ENCODE measurements around the gene ZBTB46. TPM values are rescaled to one million over a fixed set of nuclear protein-coding genes. Genes with fewer than 3 reads are reported as not detected.

ZBTB46 gene
- total RNA-seq, 1 donor from 2014 or later = 39.5 TPM

- Histone ChIP-seq H3K27me3 (no peaks in the 10 kb centered on the region), H3K4me1 (peaks cover 17 to 21% of the 10 kb centered on the region in 2 donors), H3K4me3 (peak within 1 kb of the TSS; percentile 85 to 93), H3K36me3 (peaks cover 34 to 46% of the 10 kb centered on the region in 2 donors), H3K27ac (peak within 1 kb of the TSS; percentile 87 to 96), H3K9me3 (no peaks in the 10 kb centered on the region)
- TF ChIP-seq CTCF (IDR thresholded peaks at IDR 0.05) = no peak
- DNase-seq (ENCODE audit: low spot score in 2 of 2) = peak in 1 of 2 donors; percentile 86
- intact Hi-C loops (cut with DNase I) = loop anchor here (1.0 to 5.0 kb wide), 7 partner anchors 31 to 219 kb away; partner anchors contain the start of genes GMEB2, PPDPF, RTEL1 and ZBTB46
Observed at GRCh38 chr20:63739130-63740069, 91.7 kb downstream of the ZBTB46 start, which contains the start of gene SLC2A4RG. SLC2A4RG (plus strand) TSS chr20:63739776; CDS start chr20:63739913, 137 bp downstream.

GRCh38 chr20:63738687-63739129 is 92.4 kb downstream of the ZBTB46 start:
- Histone ChIP-seq H3K4me3 (peak overlapping the region; percentile 68 to 93), H3K9me3 (no peaks in the 10 kb centered on the region), H3K36me3 (peaks cover 41 to 48% of the 10 kb centered on the region in 2 donors), H3K4me1 (peaks cover 17 to 21% of the 10 kb centered on the region in 2 donors), H3K27me3 (no peaks in the 10 kb centered on the region), H3K27ac (peak overlapping the region; percentile 85 to 96)
- no peak for TF ChIP-seq CTCF (IDR thresholded peaks at IDR 0.05)
- DNase-seq (ENCODE audit: low spot score in 2 of 2) = peak in 1 of 2 donors; percentile 82
- intact Hi-C loops (cut with DNase I) = loop anchor here (1.0 to 5.0 kb wide), 4 partner anchors 30 to 217 kb away; partner anchors contain the start of genes GMEB2, RTEL1 and ZGPAT

GRCh38 chr20:63737945-63738686 is 92.9 kb downstream of the ZBTB46 start:
- peak overlapping the region in 1 of 2 donors; percentile 93 for H3K4me3 ChIP-seq
- intact Hi-C loops (cut with DNase I) = loop anchor here (2.0 to 5.0 kb wide), 3 partner anchors 29 to 111 kb away; partner anchors contain the start of genes GMEB2, RTEL1 and ZGPAT
- H3K27ac ChIP-seq = peak overlapping the region; percentile 85 to 96
- H3K4me1 ChIP-seq = peaks cover 17 to 21% of the 10 kb centered on the region in 2 donors
- peak in 1 of 2 donors; percentile 65 for DNase-seq (ENCODE audit: low spot score in 2 of 2)
- no peak for TF ChIP-seq CTCF (IDR thresholded peaks at IDR 0.05)
- peaks cover 42 to 48% of the 10 kb centered on the region in 2 donors for H3K36me3 ChIP-seq
- no peaks in the 10 kb centered on the region for H3K9me3 ChIP-seq
- H3K27me3 ChIP-seq = no peaks in the 10 kb centered on the region

- intact Hi-C loops (cut with DNase I) = loop anchor here (5.0 kb wide), 2 partner anchors 80 to 110 kb away; partner anchors contain the start of genes GMEB2 and RTEL1
- Histone ChIP-seq H3K9me3 (no peaks in the 10 kb centered on the region), H3K27ac (no peak overlapping the region), H3K27me3 (no peaks in the 10 kb centered on the region), H3K4me3 (peak overlapping the region in 1 of 2 donors; percentile 93), H3K4me1 (peaks cover 17 to 21% of the 10 kb centered on the region in 2 donors), H3K36me3 (peaks cover 37 to 44% of the 10 kb centered on the region in 2 donors)
- no peak for TF ChIP-seq CTCF (IDR thresholded peaks at IDR 0.05)
- DNase-seq (ENCODE audit: low spot score in 2 of 2) = peak in 1 of 2 donors; percentile 62
Observed at GRCh38 chr20:63737695-63737944, 93.4 kb downstream of the ZBTB46 start.
